Measurements from ENCODE around the gene BMP7. TPM values are rescaled to one million over a fixed set of nuclear protein-coding genes. Genes with fewer than 3 reads are reported as not detected.

BMP7 gene
- total RNA-seq, 3 donors from 2014 or later (not counting 1 experiment from before 2014, with no cell fraction given) = not detected

DNA sequence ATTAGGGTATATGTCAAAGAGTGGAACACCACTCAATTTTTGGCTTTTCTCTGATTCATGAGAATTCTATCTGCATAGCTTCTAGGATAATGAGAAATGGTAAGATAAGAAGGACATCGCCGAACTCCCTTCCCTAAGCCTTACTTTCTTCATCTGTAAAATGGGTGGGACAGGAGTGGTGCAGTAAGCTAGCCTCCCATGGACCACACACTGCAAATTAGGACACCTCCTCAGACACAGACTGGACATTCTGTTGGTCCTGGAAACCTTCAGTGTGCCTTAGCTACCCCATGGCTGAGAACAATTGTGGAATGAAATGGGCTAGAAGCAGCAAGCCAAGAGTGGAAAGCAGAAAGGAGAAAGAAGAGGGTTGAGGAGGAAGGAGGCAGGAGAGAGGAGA is 89.6 kb downstream of the BMP7 start:
- Histone ChIP-seq H3K4me3 (ENCODE audit: low read length) (no peak overlapping the region), H3K9me3 (ENCODE audit: control insufficient read depth, insufficient read depth, low read length) (no peaks in the 10 kb centered on the region), H3K36me3 (ENCODE audit: control insufficient read depth, insufficient read depth, low read length) (no peaks in the 10 kb centered on the region), H3K27me3 (ENCODE audit: control insufficient read depth, insufficient read depth, low read length) (no peaks in the 10 kb centered on the region), H3K27ac (ENCODE audit: low read length) (no peak overlapping the region), H3K4me1 (ENCODE audit: control insufficient read depth, insufficient read depth, low read length) (no peaks in the 10 kb centered on the region)
- Mint-ChIP-seq H3K27me3 (ENCODE audit: low read depth in 2 of 2) (peaks cover 8 to 13% of the 10 kb centered on the region in 2 donors), H3K9me3 (no peaks in the 10 kb centered on the region), H3K4me3 (no peak overlapping the region), H3K27ac (no peak overlapping the region), H3K36me3 (no peaks in the 10 kb centered on the region), H3K4me1 (no peaks in the 10 kb centered on the region)
- TF ChIP-seq CTCF (IDR thresholded peaks at IDR 0.05) = no peak
- DNase-seq (no peak), ATAC-seq (no peak)
- intact Hi-C loops (cut with micrococcal nuclease) = no loop called here
- WGBS (ENCODE audit: insufficient coverage) = no CpG with 5 or more reads among the region's 2 CpGs

DNA sequence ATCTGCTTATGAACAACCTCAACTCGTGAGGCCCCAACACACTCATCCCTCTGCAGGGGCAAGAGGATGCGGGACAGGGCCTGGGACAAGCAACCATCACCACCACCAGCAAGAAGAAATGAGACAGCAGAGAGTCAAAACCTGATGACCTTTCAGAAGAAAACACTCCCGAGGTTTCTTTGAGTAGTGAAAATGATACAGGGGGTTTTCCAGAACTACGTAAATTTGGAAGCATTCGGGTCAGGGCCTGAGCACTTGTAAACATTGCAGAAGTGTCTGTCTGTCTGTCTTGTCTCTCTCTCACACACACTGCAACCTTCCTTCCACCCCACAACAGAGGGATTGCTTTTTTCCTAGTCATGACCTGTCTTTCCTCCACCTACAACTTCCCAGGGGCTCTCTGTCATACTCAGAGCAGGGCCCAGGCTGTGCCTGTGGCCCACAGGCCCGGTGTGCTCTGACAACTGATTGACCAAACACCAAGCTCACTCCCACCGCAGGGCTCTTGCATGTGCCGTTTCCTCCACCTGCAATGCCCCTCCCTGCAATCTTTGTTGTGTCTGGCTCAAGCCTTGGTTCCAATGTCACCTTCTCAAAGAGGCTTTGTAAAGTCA is 90.9 kb downstream of the BMP7 start:
- ATAC-seq = no peak
- H3K9me3 ChIP-seq (ENCODE audit: control insufficient read depth, insufficient read depth, low read length) = no peaks in the 10 kb centered on the region
- no peak overlapping the region for H3K27ac ChIP-seq (ENCODE audit: low read length)

GRCh38 chr20:57174737-57175136 is 91.7 kb downstream of the BMP7 start:
- intact Hi-C loops (cut with micrococcal nuclease) = no loop called here
- H3K27me3 ChIP-seq (ENCODE audit: control insufficient read depth, insufficient read depth, low read length) = no peaks in the 10 kb centered on the region
- WGBS (ENCODE audit: insufficient coverage) = 78% methylated on average over 9 of the region's 9 CpGs
- H3K27ac ChIP-seq (ENCODE audit: low read length) = no peak overlapping the region
- no peaks in the 10 kb centered on the region for H3K36me3 Mint-ChIP-seq
- H3K4me3 Mint-ChIP-seq = no peak overlapping the region
- no peak overlapping the region for H3K4me3 ChIP-seq (ENCODE audit: low read length)
- no peak overlapping the region for H3K27ac Mint-ChIP-seq
- ATAC-seq = no peak
- H3K27me3 Mint-ChIP-seq (ENCODE audit: low read depth in 2 of 2) = peaks cover 8 to 13% of the 10 kb centered on the region in 2 donors
- DNase-seq = no peak
- H3K9me3 ChIP-seq (ENCODE audit: control insufficient read depth, insufficient read depth, low read length) = no peaks in the 10 kb centered on the region
- no peaks in the 10 kb centered on the region for H3K36me3 ChIP-seq (ENCODE audit: control insufficient read depth, insufficient read depth, low read length)
- no peaks in the 10 kb centered on the region for H3K4me1 ChIP-seq (ENCODE audit: control insufficient read depth, insufficient read depth, low read length)
- H3K9me3 Mint-ChIP-seq = no peaks in the 10 kb centered on the region
- no peaks in the 10 kb centered on the region for H3K4me1 Mint-ChIP-seq
- no peak for TF ChIP-seq CTCF (IDR thresholded peaks at IDR 0.05)

More for the DNA sequence above, 90.9 kb downstream of the BMP7 start:
- H3K4me3 Mint-ChIP-seq = no peak overlapping the region
- no peak for TF ChIP-seq CTCF (IDR thresholded peaks at IDR 0.05)
- Histone ChIP-seq H3K27me3 (ENCODE audit: control insufficient read depth, insufficient read depth, low read length) (no peaks in the 10 kb centered on the region), H3K4me1 (ENCODE audit: control insufficient read depth, insufficient read depth, low read length) (no peaks in the 10 kb centered on the region), H3K36me3 (ENCODE audit: control insufficient read depth, insufficient read depth, low read length) (no peaks in the 10 kb centered on the region), H3K4me3 (ENCODE audit: low read length) (no peak overlapping the region)
- intact Hi-C loops (cut with micrococcal nuclease) = no loop called here
- H3K9me3 Mint-ChIP-seq = no peaks in the 10 kb centered on the region
- no peaks in the 10 kb centered on the region for H3K4me1 Mint-ChIP-seq
- no peaks in the 10 kb centered on the region for H3K36me3 Mint-ChIP-seq
- no peak for DNase-seq
- peaks cover 8 to 13% of the 10 kb centered on the region in 2 donors for H3K27me3 Mint-ChIP-seq (ENCODE audit: low read depth in 2 of 2)
- H3K27ac Mint-ChIP-seq = no peak overlapping the region
- WGBS (ENCODE audit: insufficient coverage) = 55% methylated on average over 8 of the region's 8 CpGs

GRCh38 chr20:57173986-57174385 is 92.5 kb downstream of the BMP7 start:
- Mint-ChIP-seq H3K27ac (no peak overlapping the region), H3K4me3 (no peak overlapping the region), H3K27me3 (ENCODE audit: low read depth in 2 of 2) (peaks cover 8 to 13% of the 10 kb centered on the region in 2 donors), H3K4me1 (no peaks in the 10 kb centered on the region), H3K36me3 (no peaks in the 10 kb centered on the region), H3K9me3 (no peaks in the 10 kb centered on the region)
- no peak for DNase-seq
- Histone ChIP-seq H3K4me1 (ENCODE audit: control insufficient read depth, insufficient read depth, low read length) (no peaks in the 10 kb centered on the region), H3K27ac (ENCODE audit: low read length) (no peak overlapping the region), H3K36me3 (ENCODE audit: control insufficient read depth, insufficient read depth, low read length) (no peaks in the 10 kb centered on the region), H3K27me3 (ENCODE audit: control insufficient read depth, insufficient read depth, low read length) (no peaks in the 10 kb centered on the region), H3K4me3 (ENCODE audit: low read length) (no peak overlapping the region), H3K9me3 (ENCODE audit: control insufficient read depth, insufficient read depth, low read length) (no peaks in the 10 kb centered on the region)
- ATAC-seq = no peak
- WGBS (ENCODE audit: insufficient coverage) = 87% methylated on average over 5 of the region's 5 CpGs
- intact Hi-C loops (cut with micrococcal nuclease) = no loop called here
- no peak for TF ChIP-seq CTCF (IDR thresholded peaks at IDR 0.05)

Measured in natural killer cell (primary cell).